Measurements from ENCODE around the gene CHST3. TPM values are rescaled to one million over a fixed set of nuclear protein-coding genes. Genes with fewer than 3 reads are reported as not detected.
"Not testable (repeated sequence)": the region's sequence is repeated elsewhere in the genome, so short reads cannot be mapped to it uniquely, and the experiment has no call there.

The CHST3 gene
- polyA plus RNA-seq, 3 donors: 2.6 to 21.8 (median 6.3) TPM

- 89 to 94% (median 93%) methylated on average over 8 of the region's 8 CpGs for WGBS, 3 donors
These were observed 18.2 kb upstream of the CHST3 start for GRCh38 chr10:71945819-71946474.

GRCh38 chr10:71946700-71947099 is 17.5 kb upstream of the CHST3 start:
- 84 to 90% (median 89%) methylated on average over 3 of the region's 3 CpGs for WGBS, 3 donors
- H3K27ac ChIP-seq (ENCODE audit: low read depth, low read length): no peak overlapping the region

More at GRCh38 chr10:71945819-71946474, 18.2 kb upstream of the CHST3 start:
- H3K27ac ChIP-seq (ENCODE audit: low read depth, low read length): no peak overlapping the region

GRCh38 chr10:71948496-71949067 is 15.6 kb upstream of the CHST3 start:
- no peak overlapping the region for H3K27ac ChIP-seq (ENCODE audit: low read depth, low read length)
- 66 to 68% (median 68%) methylated on average over 6 of the region's 6 CpGs for WGBS, 3 donors

GRCh38 chr10:71950683-71951082 is 13.5 kb upstream of the CHST3 start:
- 73 to 90% (median 86%) methylated on average over 6 of the region's 6 CpGs for WGBS, 3 donors
- H3K27ac ChIP-seq (ENCODE audit: low read depth, low read length): no peak overlapping the region

- WGBS, 3 donors: 59 to 64% (median 60%) methylated on average over 3 of the region's 3 CpGs
- no peak overlapping the region for H3K27ac ChIP-seq (ENCODE audit: low read depth, low read length)
These were observed 11.4 kb upstream of the CHST3 start for GRCh38 chr10:71952745-71953144.

- no peak overlapping the region for H3K27ac ChIP-seq (ENCODE audit: low read depth, low read length)
- WGBS, 3 donors: 61 to 76% (median 75%) methylated on average over 9 of the region's 9 CpGs
These were observed 6.5 kb upstream of the CHST3 start for GRCh38 chr10:71957546-71958275.

GRCh38 chr10:71959526-71959925 is 4.7 kb upstream of the CHST3 start:
- H3K27ac ChIP-seq (ENCODE audit: low read depth, low read length): no peak overlapping the region
- 81 to 93% (median 90%) methylated on average over 3 of the region's 3 CpGs for WGBS, 3 donors

- H3K27ac ChIP-seq (ENCODE audit: low read depth, low read length): no peak overlapping the region
- WGBS, 3 donors: 86 to 93% (median 92%) methylated on average over 10 of the region's 10 CpGs
These were observed 2.4 kb upstream of the CHST3 start for GRCh38 chr10:71961831-71962230.

- 69 to 90% (median 89%) methylated on average over 6 of the region's 6 CpGs for WGBS, 3 donors
- H3K27ac ChIP-seq (ENCODE audit: low read depth, low read length): no peak overlapping the region
These were observed 1.3 kb upstream of the CHST3 start for GRCh38 chr10:71962901-71963300.

- H3K27ac ChIP-seq (ENCODE audit: low read depth, low read length): peak overlapping the region; percentile 97
- 22 to 32% (median 23%) methylated on average over 40 to 42 of the region's 42 CpGs for WGBS, 3 donors
These were observed 671 bp upstream of the CHST3 start for GRCh38 chr10:71963351-71964097.

- 3 to 8% (median 4%) methylated on average over 41 to 48 of the region's 48 CpGs for WGBS, 3 donors
- H3K27ac ChIP-seq (ENCODE audit: low read depth, low read length): peak overlapping the region; percentile 97
These were observed 734 bp downstream of the CHST3 start for GRCh38 chr10:71964743-71965515.

- WGBS, 3 donors: 41 to 51% (median 41%) methylated on average over 4 of the region's 4 CpGs
- H3K27ac ChIP-seq (ENCODE audit: low read depth, low read length): peak overlapping the region; percentile 97
These were observed 1.4 kb downstream of the CHST3 start for GRCh38 chr10:71965623-71966022.

GRCh38 chr10:71966046-71967004 is 2.1 kb downstream of the CHST3 start:
- WGBS, 3 donors: 74 to 76% (median 76%) methylated on average over 6 of the region's 6 CpGs
- H3K27ac ChIP-seq (ENCODE audit: low read depth, low read length): no peak overlapping the region

GRCh38 chr10:71967958-71968357 is 3.8 kb downstream of the CHST3 start:
- 60 to 87% (median 85%) methylated on average over 8 of the region's 8 CpGs for WGBS, 3 donors
- not testable (repeated sequence) for H3K27ac ChIP-seq (ENCODE audit: low read depth, low read length)

- WGBS, 3 donors: 57 to 83% (median 70%) methylated on average over 11 of the region's 11 CpGs
- H3K27ac ChIP-seq (ENCODE audit: low read depth, low read length): no peak overlapping the region
These were observed 4.6 kb downstream of the CHST3 start for GRCh38 chr10:71968553-71969474.

GRCh38 chr10:71969929-71970328 is 5.7 kb downstream of the CHST3 start:
- H3K27ac ChIP-seq (ENCODE audit: low read depth, low read length): no peak overlapping the region
- WGBS, 3 donors: 68 to 84% (median 80%) methylated on average over 8 to 10 of the region's 10 CpGs

Measured in adipose tissue (tissue), 3 donors.